ENCODE results near the gene CSDE1.

CSDE1 gene

DNA sequence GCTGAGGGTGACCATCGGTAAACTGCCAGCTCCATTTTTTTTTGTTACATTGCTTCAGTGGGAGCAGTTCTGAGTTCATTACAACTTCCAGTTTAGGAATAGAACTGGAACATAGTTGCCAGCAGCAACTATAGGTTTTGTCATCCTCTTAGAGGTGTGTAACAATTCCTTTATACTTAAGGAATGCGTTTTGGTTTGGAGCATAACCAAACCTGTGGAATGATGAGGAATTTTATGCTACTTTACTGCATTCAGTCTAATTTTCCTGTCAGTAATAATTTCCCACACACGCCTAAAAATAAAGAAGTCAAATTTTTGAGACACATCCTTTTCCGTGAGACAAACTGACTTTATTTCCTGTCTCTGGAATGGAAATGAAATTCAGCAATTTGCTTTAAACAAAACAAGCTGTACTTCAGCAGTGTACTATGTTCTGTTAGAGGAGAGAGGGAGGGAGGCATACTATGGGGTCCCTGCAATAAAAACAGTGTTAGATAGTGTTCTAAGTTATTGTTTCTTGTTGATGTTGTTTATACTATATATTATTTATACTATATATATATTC is 57.7 kb downstream of the CSDE1 start:
- no peak for DNase-seq

- DNase-seq, result no peak
These were observed 61.0 kb downstream of the CSDE1 start for GRCh38 chr1:114696810-114697209.

DNA sequence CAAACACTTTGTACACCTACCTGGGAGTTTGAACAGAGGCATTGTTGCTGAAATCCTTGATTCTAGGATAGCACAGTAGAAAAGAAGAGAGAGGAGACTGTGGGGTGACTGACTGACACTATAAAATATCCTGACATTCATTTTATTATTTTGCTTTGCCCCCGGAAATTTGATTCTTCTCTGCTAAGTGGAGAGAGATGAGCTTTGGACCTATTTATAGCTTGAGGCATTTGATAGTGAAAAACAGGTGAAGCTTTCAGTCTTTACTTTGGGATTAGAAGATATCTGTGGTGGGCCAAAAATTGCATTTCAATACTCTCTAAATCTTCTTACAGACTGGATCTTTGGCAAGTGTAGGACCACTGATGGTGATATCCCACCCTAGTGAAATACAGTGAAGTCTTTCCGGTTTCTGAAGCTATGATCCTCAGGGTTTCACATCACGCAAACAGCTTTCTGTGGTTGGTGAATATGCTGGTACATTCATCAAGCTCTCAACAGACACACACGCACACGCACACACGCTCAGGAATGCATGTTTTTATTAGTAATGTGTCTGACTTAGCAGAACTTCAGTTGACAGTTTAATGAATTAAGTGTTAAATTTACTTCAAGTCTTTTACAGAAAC is 62.2 kb downstream of the CSDE1 start, which contains the start of gene AMPD1:
TSS of gene AMPD1 (minus strand) at position 117 of the 629 bp plus-strand sequence. CDS start at position 42, 75 bp downstream.
- no peak for DNase-seq

DNA sequence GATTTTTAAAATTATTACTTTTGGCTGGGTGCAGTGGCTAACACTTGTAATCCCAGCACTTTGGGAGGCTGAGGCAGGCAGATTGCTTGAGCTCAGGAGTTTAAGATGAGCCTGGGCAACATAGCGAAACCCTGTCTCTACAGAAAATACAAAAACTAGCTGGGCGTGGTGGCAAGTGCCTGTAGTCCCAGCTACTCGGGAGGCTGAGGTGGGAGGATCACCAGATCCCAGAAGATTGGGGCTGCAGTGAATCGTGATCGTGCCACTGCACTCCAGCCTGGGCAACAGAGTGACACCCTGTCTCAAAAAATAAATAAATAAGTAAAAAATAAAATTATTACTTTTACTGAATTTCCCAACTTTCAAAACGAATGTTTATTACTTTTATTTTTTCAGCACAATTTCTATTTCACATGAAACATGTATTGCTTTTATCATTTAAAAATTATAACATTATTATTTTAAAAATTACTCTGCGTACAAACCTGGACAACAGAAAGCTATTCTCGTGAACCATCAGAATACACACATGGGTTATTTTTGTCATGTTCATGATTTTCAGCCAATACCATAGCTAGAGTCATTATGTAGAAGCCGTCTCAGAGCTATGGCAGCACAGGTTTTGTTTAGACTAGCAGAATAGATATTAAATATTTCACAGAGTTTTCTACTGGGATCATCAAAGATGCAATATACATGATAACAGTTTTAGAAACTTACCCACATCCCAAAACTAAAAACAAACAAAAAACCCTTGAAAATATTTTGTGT is 63.1 kb downstream of the CSDE1 start:
- DNase-seq, result no peak

GRCh38 chr1:114692947-114693346 is 64.8 kb downstream of the CSDE1 start:
- DNase-seq, result no peak

- DNase-seq, result no peak
These were observed 66.7 kb downstream of the CSDE1 start for GRCh38 chr1:114691061-114691460.

- DNase-seq, result no peak
These were observed 67.6 kb downstream of the CSDE1 start for GRCh38 chr1:114690148-114690547.

DNA sequence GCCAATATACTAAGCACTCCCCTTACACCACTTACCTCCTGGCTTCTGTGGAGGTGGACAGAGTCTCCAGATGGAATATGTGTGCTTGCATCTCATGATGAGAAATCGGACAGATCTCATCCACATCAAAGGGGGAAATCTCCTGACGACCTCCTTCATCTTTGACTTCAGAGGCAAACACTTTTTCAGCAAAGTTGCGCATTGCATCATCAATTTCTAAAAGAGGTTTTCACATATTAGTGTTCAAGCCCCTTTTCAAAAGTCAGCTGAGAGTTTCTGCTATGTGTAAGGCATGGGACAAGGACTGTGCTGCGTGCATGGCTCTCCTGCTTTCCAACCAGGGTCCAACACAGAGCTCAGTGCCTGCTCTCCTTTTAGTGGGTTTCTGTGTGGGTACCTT is 69.3 kb downstream of the CSDE1 start:
- DNase-seq, result no peak

DNA sequence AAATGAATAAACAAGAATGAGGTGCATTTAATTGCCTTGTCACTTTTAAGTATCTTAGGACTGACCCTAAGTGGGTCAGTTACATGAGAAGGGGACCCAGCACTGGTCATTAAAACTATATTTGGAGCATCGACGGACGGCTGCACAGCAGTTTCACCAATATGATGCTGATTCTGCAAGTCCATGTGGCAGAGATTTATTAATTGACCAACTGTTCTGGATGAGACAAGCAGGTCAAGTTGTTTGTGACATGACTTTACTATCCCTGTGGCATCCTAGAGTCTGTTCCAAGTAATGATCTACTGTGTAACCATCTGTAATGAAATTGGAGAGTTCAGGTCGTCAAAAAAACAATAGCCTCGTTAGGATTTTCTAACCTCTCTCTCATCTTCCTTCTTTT is 71.9 kb downstream of the CSDE1 start:
- DNase-seq, result no peak

GRCh38 chr1:114677691-114678090 is 80.1 kb downstream of the CSDE1 start:
- DNase-seq, result no peak

- DNase-seq, result no peak
These were observed 81.7 kb downstream of the CSDE1 start for GRCh38 chr1:114676115-114676514.

- DNase-seq, result no peak
These were observed 85.9 kb downstream of the CSDE1 start for GRCh38 chr1:114671939-114672275.

DNA sequence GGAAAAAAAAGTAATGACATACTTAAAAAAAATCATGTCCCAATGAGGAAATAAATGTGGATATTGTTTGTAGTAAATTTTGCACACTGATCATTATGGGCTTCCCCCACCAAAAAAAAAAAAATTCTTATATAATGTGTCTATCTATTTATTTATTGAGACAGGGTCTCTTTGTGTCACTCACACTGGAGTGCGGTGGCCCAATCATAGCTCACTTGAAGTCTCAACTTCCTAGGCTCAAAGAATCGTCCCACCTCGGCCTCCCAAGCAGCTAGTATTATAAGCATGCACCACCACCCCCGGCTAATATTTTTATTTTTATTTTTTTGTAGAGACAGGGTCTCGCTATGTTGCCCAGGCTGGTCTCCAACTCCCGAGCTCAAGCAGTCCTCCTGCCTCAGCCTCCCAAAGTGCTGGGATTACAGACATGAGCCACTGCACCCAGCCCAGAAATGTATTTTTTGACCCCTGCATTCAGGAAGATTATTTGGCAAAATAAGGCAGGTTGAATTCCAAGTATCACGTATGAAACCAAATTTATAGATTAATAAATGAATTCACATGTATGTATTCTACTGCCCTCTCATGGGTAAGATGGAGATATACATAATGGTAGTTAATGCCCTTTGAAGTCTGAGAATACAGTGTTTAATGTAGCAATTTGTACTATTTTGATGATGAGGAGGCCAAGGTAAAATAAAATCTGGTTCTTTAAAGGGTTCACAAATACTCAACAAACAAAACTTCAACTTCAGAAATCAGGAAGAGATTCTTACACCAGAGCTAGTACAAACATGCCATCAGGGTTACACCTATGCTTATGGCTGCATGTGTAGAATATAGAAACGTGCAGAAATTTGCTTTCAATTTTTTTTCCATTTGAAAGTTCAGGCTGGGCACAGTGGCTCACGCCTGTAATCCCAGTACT is 86.5 kb downstream of the CSDE1 start:
- DNase-seq, result no peak

DNA sequence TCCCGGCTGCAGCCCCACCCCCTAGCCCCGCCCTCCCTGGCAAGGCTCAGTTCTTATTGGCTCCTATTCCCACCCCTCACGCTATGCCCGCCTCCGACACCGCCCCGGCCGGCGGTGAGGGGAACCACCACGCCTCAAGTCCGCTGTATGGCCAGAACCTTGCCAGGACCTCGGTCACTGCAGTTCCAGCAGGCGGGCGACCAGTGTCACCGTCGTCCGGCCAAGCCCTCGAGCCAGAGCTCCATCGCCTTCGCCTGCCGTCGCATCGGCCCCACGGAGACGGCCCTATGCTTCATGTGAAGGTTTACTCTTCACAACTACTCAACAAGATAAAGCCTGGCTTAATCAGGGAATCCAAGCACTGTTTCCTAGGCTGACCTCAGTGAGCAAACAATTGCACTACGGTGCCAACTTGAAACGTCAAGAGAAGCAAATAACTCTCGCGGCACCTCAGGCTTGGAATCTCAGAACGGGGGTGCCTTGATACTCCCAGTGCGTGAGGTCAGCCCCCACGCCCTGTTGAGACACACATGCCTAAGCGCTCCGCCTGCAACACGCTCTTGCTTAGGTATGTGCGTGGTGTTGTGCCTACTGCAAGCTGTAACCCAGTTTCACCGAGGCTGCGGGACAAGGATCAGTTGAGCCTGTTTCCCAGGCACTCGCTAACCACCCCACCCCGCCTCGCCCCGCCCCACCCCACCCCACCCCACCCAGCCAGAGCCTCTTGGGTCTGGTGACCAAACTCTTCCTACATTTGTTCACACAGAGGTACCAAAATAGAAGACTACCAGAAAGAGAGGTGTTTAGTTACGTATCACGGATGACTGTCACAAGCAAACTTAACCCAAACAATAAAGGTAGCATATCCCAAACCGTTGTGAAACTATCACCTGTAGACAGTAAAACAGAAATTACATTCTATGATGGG is 87.4 kb downstream of the CSDE1 start:
- peak; percentile 63 for DNase-seq

DNA sequence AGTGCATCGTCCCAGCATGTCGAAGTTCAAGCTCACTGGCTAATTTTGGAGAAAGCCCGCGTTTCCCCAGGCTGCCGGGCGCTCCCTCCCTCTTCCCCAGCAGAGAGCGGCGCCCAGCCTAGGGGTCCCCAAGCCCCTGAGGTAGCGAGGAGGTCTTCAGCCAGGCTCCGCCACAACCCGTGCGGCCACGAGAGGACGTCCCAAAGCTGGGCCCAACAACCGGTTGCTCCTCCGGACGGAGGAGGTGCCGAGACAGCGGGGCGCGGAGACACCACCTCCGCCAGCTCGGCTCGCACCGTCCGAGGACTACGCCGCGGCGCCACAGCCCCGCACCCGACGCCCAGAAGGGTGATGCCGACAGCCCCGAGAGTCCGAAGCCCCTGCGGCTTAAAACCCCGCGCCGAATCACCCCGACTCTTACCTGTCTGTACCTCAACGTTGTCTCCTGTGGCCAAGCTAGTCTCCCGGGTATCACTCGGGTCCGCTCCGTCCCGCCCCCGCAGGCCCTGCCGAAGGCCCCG is 88.2 kb downstream of the CSDE1 start, which contains the start of gene DENND2C:
TSS of gene DENND2C (minus strand) at position 488 of the 521 bp plus-strand sequence. CDS start 44,065 bp downstream, outside the sequence.
- peak; percentile 32 for DNase-seq

DNA sequence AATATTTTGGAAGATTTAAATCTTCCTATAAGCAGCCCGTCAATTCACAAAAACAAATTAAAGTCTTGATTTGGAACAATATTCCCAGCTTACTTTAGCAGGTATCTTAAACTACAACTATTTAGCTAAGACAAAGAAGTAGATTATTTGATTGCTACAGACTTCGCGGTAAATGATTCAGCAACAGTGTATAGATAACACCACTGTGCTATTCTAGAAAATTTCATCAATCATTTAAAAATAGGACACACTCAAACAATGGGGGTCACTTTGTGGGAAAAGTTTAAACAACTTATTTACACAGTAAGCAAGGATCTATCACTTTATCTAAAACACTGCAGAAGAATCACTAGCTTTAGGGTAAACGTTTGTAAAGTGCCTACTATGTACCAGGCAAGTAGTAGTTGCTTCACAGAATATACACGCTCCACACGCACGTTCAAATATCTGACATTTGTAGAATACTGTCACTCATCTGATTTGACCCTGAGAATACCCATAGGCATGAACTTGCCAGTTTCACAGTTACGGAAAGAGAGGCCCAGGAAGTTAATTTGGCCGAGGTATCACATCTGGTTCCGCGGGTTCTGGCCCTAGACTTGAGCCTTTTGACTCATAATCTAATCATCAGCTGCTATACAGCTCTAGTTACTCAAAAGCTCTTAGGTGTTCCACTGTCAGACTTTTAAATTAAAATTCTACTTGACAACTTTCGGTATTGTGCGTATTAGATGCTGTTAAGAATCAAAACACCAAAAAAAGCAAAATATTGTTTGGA is 88.8 kb downstream of the CSDE1 start:
- no peak for DNase-seq

DNA sequence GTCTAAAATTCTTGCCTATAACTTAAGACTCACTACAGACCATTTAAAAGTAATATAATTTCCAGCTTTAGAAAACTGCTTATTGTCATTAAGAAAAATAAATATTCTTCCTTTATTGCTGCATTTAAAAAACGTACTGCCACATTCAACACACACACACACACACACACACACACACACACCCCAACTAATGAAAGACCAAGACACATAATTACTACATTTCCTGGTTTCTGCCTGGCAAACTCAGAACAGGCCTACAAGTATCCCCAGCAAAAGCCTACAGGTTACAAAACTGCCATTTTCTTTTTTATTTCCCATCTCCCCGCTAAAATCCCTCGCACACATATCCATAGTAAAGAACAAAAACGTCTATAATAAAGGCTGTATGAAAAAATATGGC is 89.4 kb downstream of the CSDE1 start:
- no peak for DNase-seq

DNA sequence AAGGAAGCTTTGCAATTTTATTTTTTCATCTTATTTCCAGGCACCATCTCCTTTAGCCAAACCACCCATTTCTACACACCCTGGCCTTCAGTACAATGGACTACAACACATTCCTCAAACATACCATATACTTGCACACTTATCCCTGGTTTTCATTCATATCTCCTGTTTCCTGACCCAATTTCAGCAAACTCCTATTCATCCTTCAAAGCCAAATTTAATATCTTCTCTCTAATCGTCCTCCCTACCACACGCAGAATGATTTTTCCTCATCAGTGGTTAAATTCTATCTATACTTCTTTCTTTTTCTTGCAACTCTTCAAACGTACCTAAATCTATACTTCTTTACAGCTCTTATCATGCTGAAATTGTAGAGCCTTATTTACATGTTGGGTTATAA is 90.8 kb downstream of the CSDE1 start:
- no peak for DNase-seq
